Measurements from ENCODE around the gene LTBP1.
A peak's percentile ranks its signal among the peaks of the same experiment; 100 is the strongest.

The LTBP1 gene

DNA sequence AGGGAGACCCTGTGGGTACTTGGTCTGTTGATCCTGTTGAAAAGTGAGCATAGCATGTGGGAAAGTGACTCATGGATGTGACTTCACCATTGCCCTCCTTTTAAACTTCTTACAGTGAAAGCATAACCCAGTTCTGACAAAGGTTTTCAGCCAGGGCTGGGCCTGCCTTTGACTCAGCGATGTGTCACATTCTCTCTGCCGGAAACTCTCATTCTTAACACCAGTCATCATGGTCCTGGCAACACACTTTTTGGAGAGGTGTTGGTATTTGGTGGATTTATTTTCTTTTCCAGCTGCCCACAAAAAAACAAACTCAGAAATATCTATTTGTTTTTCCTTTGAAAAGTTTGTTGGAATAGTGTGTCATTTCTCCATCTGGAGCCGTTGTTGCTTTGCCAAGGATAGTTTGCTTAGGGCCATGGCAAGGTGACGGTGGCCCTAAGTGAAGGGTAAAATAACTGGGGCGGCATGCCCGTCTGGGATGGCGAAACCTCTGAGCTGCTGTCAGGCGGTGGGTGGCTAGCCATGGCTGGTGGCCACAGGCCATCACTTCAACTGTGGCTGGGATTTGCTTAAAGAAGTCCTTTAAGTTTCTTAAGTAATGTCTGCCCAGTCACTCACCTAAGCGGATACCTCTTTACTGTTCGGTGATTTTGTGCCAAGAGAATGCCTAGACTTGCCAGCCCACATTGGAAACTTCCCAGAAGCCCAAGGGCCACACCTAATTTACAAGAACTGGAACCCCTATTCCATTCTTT is 123.3 kb downstream of the LTBP1 start:
- Histone ChIP-seq H3K4ac (ENCODE audit: low read depth, low read length) (no peak overlapping the region), H4K5ac (ENCODE audit: low read length) (no peak overlapping the region), H2BK120ac (ENCODE audit: low read depth, low read length) (no peak overlapping the region), H3K4me3 (ENCODE audit: low read length) (no peak overlapping the region), H3K4me1 (ENCODE audit: control insufficient read depth, low read depth, low read length) (no peaks in the 10 kb centered on the region), H2BK15ac (replicated peaks; ENCODE audit: low read depth) (no peak overlapping the region), H3K4me2 (ENCODE audit: low read length) (no peak overlapping the region), H3K79me2 (ENCODE audit: control insufficient read depth, insufficient read depth, low read length) (no peaks in the 10 kb centered on the region), H2AK5ac (ENCODE audit: low read length) (no peak overlapping the region), H3K36me3 (ENCODE audit: control insufficient read depth, insufficient read depth, low read length) (no peaks in the 10 kb centered on the region), H3K9ac (ENCODE audit: low read length) (no peak overlapping the region), H3K18ac (ENCODE audit: low read length) (no peak overlapping the region), H4K8ac (ENCODE audit: low read depth, low read length) (no peak overlapping the region), H3K56ac (ENCODE audit: low read length) (no peak overlapping the region), H3K79me1 (ENCODE audit: low read length) (no peaks in the 10 kb centered on the region), H3K27me3 (ENCODE audit: insufficient read depth, low read length, poor library complexity) (no peaks in the 10 kb centered on the region), H3K23ac (ENCODE audit: low read length) (no peak overlapping the region), H3K27ac (ENCODE audit: low read depth, low read length) (no peak overlapping the region), H2BK5ac (ENCODE audit: low read length) (no peak overlapping the region)
- WGBS (ENCODE audit: extremely low coverage, insufficient coverage, low lambda C conversion rate) = no CpG with 5 or more reads among the region's 10 CpGs
- DNase-seq = peak; percentile 84

DNA sequence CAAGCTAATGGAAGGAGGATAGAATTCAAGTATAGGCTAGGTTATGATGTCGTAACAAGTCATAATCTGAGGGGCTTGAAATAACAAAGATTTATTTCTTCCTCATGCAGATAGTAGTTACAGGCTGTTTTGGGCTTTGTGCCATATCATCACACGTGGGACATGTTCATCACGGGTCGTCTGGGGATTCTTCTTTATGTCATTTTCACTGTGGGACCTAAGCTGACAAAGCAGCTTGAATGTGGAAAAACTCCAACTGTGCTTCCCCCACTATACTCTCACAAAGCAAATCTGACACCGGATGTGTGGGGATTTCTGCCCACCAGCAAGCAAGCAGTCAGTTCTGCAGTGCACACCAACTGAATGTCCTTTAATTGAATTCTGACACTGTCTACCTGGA is 124.8 kb downstream of the LTBP1 start:
- no CpG with 5 or more reads among the region's 5 CpGs for WGBS (ENCODE audit: extremely low coverage, insufficient coverage, low lambda C conversion rate)
- H4K8ac ChIP-seq (ENCODE audit: low read depth, low read length) = no peak overlapping the region
- H3K56ac ChIP-seq (ENCODE audit: low read length) = no peak overlapping the region

DNA sequence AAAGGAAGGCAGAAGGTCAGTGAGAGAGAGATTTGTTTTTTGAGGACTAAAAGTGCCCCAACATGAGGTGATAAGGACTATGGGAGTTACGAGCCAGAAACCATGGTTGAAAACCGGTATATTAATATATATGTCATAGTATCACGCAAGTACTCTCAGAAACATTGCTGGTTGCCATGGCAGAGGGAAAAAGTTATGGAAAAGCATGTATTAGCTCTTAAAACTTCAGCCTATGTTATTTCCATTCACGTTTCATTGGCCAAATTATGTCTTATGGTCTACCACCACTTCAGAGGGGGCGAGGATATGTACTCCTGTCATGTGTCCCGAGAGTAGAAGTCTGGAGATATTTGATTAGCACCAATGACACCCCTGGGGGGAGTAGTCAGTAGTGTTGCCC is 125.9 kb downstream of the LTBP1 start:
- Histone ChIP-seq H3K23ac (ENCODE audit: low read length) (no peak overlapping the region), H3K27me3 (ENCODE audit: insufficient read depth, low read length, poor library complexity) (no peaks in the 10 kb centered on the region), H3K4me3 (ENCODE audit: low read length) (no peak overlapping the region), H2BK15ac (replicated peaks; ENCODE audit: low read depth) (no peak overlapping the region), H4K8ac (ENCODE audit: low read depth, low read length) (no peak overlapping the region), H3K4ac (ENCODE audit: low read depth, low read length) (no peak overlapping the region), H3K36me3 (ENCODE audit: control insufficient read depth, insufficient read depth, low read length) (no peaks in the 10 kb centered on the region), H3K56ac (ENCODE audit: low read length) (no peak overlapping the region), H2BK120ac (ENCODE audit: low read depth, low read length) (no peak overlapping the region), H3K79me2 (ENCODE audit: control insufficient read depth, insufficient read depth, low read length) (no peaks in the 10 kb centered on the region), H3K27ac (ENCODE audit: low read depth, low read length) (no peak overlapping the region), H3K18ac (ENCODE audit: low read length) (no peak overlapping the region), H3K4me1 (ENCODE audit: control insufficient read depth, low read depth, low read length) (no peaks in the 10 kb centered on the region), H3K79me1 (ENCODE audit: low read length) (no peaks in the 10 kb centered on the region), H2AK5ac (ENCODE audit: low read length) (no peak overlapping the region), H2BK5ac (ENCODE audit: low read length) (no peak overlapping the region), H3K4me2 (ENCODE audit: low read length) (no peak overlapping the region), H3K9ac (ENCODE audit: low read length) (no peak overlapping the region), H4K5ac (ENCODE audit: low read length) (no peak overlapping the region)
- WGBS (ENCODE audit: extremely low coverage, insufficient coverage, low lambda C conversion rate) = no CpG with 5 or more reads among the region's 6 CpGs
- no peak for DNase-seq

More for the DNA sequence above, 124.8 kb downstream of the LTBP1 start:
- Histone ChIP-seq H2BK120ac (ENCODE audit: low read depth, low read length) (no peak overlapping the region), H3K23ac (ENCODE audit: low read length) (no peak overlapping the region), H2AK5ac (ENCODE audit: low read length) (no peak overlapping the region), H3K79me1 (ENCODE audit: low read length) (no peaks in the 10 kb centered on the region), H2BK5ac (ENCODE audit: low read length) (no peak overlapping the region), H3K9ac (ENCODE audit: low read length) (no peak overlapping the region), H3K18ac (ENCODE audit: low read length) (no peak overlapping the region), H3K4me2 (ENCODE audit: low read length) (no peak overlapping the region), H3K27me3 (ENCODE audit: insufficient read depth, low read length, poor library complexity) (no peaks in the 10 kb centered on the region), H3K36me3 (ENCODE audit: control insufficient read depth, insufficient read depth, low read length) (no peaks in the 10 kb centered on the region), H3K27ac (ENCODE audit: low read depth, low read length) (no peak overlapping the region), H3K4ac (ENCODE audit: low read depth, low read length) (no peak overlapping the region), H3K4me3 (ENCODE audit: low read length) (no peak overlapping the region), H2BK15ac (replicated peaks; ENCODE audit: low read depth) (no peak overlapping the region), H3K4me1 (ENCODE audit: control insufficient read depth, low read depth, low read length) (no peaks in the 10 kb centered on the region), H3K79me2 (ENCODE audit: control insufficient read depth, insufficient read depth, low read length) (no peaks in the 10 kb centered on the region), H4K5ac (ENCODE audit: low read length) (no peak overlapping the region)
- no peak for DNase-seq

DNA sequence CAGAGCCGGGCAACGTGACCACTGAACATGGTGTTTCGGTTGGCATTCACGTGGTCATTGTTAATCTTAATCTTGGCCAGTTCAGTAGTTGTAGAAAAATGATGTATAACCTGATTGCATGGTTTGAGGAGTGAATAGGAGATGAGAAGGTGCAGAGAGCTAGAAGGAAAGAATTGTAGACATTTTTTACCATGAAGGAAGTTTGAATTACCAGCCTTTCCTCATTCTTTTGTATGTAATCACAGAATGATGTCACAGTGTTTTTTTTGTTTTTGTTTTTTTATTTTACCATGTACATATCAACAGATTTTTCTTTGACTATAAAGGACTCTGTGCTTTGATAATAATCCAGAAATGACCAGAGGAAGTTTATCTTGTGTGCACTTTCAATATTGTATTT is 126.3 kb downstream of the LTBP1 start:
- no peak overlapping the region for H3K27ac ChIP-seq (ENCODE audit: low read depth, low read length)

DNA sequence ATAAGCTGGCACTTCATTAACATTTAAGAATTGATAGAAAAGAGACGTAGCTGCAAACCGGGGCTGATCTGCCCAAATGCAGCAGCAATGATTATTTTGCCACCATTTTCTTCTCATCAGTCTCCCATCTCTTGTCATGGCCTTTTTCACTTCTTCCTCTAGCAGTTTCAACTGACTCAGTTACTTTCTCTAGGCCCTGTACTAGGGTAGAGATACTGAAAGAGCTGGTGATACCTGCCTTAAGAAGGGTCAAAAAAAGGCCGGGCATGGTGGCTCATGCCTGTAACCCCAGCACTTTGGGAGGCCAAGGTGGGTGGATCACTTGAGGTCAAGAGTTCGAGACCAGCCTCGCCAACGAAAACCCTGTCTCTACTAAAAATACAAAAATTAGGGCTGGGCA is 127.4 kb downstream of the LTBP1 start:
- Histone ChIP-seq H2BK5ac (ENCODE audit: low read length) (no peak overlapping the region), H3K23ac (ENCODE audit: low read length) (no peak overlapping the region), H4K8ac (ENCODE audit: low read depth, low read length) (no peak overlapping the region), H3K27ac (ENCODE audit: low read depth, low read length) (no peak overlapping the region), H2BK120ac (ENCODE audit: low read depth, low read length) (no peak overlapping the region), H3K9ac (ENCODE audit: low read length) (no peak overlapping the region), H3K27me3 (ENCODE audit: insufficient read depth, low read length, poor library complexity) (no peaks in the 10 kb centered on the region), H2AK5ac (ENCODE audit: low read length) (no peak overlapping the region), H4K5ac (ENCODE audit: low read length) (no peak overlapping the region), H3K4me1 (ENCODE audit: control insufficient read depth, low read depth, low read length) (no peaks in the 10 kb centered on the region), H2BK15ac (replicated peaks; ENCODE audit: low read depth) (no peak overlapping the region), H3K18ac (ENCODE audit: low read length) (no peak overlapping the region), H3K56ac (ENCODE audit: low read length) (no peak overlapping the region), H3K4me2 (ENCODE audit: low read length) (no peak overlapping the region), H3K4me3 (ENCODE audit: low read length) (no peak overlapping the region), H3K79me2 (ENCODE audit: control insufficient read depth, insufficient read depth, low read length) (no peaks in the 10 kb centered on the region), H3K4ac (ENCODE audit: low read depth, low read length) (no peak overlapping the region), H3K79me1 (ENCODE audit: low read length) (no peaks in the 10 kb centered on the region), H3K36me3 (ENCODE audit: control insufficient read depth, insufficient read depth, low read length) (no peaks in the 10 kb centered on the region)
- DNase-seq = no peak
- WGBS (ENCODE audit: extremely low coverage, insufficient coverage, low lambda C conversion rate) = no CpG with 5 or more reads among the region's 6 CpGs

More for the DNA sequence above, 126.3 kb downstream of the LTBP1 start:
- no peaks in the 10 kb centered on the region for H3K4me1 ChIP-seq (ENCODE audit: control insufficient read depth, low read depth, low read length)
- H4K5ac ChIP-seq (ENCODE audit: low read length) = no peak overlapping the region
- no CpG with 5 or more reads among the region's 4 CpGs for WGBS (ENCODE audit: extremely low coverage, insufficient coverage, low lambda C conversion rate)
- no peaks in the 10 kb centered on the region for H3K36me3 ChIP-seq (ENCODE audit: control insufficient read depth, insufficient read depth, low read length)
- no peaks in the 10 kb centered on the region for H3K79me1 ChIP-seq (ENCODE audit: low read length)
- H3K4me3 ChIP-seq (ENCODE audit: low read length) = no peak overlapping the region
- H3K56ac ChIP-seq (ENCODE audit: low read length) = no peak overlapping the region
- no peak overlapping the region for H3K4ac ChIP-seq (ENCODE audit: low read depth, low read length)
- H2BK5ac ChIP-seq (ENCODE audit: low read length) = no peak overlapping the region
- no peak overlapping the region for H2BK120ac ChIP-seq (ENCODE audit: low read depth, low read length)
- no peak for DNase-seq
- H3K23ac ChIP-seq (ENCODE audit: low read length) = no peak overlapping the region
- H2AK5ac ChIP-seq (ENCODE audit: low read length) = no peak overlapping the region
- H3K18ac ChIP-seq (ENCODE audit: low read length) = no peak overlapping the region
- H2BK15ac ChIP-seq (replicated peaks; ENCODE audit: low read depth) = no peak overlapping the region
- H3K9ac ChIP-seq (ENCODE audit: low read length) = no peak overlapping the region
- H4K8ac ChIP-seq (ENCODE audit: low read depth, low read length) = no peak overlapping the region
- H3K79me2 ChIP-seq (ENCODE audit: control insufficient read depth, insufficient read depth, low read length) = no peaks in the 10 kb centered on the region
- no peaks in the 10 kb centered on the region for H3K27me3 ChIP-seq (ENCODE audit: insufficient read depth, low read length, poor library complexity)
- H3K4me2 ChIP-seq (ENCODE audit: low read length) = no peak overlapping the region

DNA sequence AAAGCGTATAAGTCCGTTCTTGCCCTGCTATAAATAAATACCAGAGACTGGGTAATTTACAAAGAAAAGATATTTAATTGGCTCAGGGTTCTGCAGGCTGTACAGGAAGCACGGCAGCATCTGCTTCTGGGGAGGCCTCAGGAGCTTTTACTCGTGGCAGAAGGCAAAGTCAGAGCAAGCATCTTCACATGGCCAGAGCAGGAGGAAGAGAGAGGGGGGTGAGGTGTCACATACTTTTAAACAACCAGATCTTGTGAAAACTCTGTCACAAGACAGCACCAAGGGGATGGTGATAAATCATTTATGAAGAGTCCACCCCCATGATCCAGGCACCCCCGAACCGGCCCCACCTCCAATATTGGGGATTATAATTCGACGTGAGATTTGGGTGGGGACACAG is 130.6 kb downstream of the LTBP1 start:
- no peak overlapping the region for H3K18ac ChIP-seq (ENCODE audit: low read length)
- no peak for DNase-seq
- H3K27ac ChIP-seq (ENCODE audit: low read depth, low read length) = no peak overlapping the region
- no peaks in the 10 kb centered on the region for H3K27me3 ChIP-seq (ENCODE audit: insufficient read depth, low read length, poor library complexity)
- H2BK5ac ChIP-seq (ENCODE audit: low read length) = no peak overlapping the region
- H3K9ac ChIP-seq (ENCODE audit: low read length) = no peak overlapping the region
- no peaks in the 10 kb centered on the region for H3K4me1 ChIP-seq (ENCODE audit: control insufficient read depth, low read depth, low read length)
- H2BK120ac ChIP-seq (ENCODE audit: low read depth, low read length) = no peak overlapping the region
- H2BK15ac ChIP-seq (replicated peaks; ENCODE audit: low read depth) = no peak overlapping the region
- H2AK5ac ChIP-seq (ENCODE audit: low read length) = no peak overlapping the region
- H3K56ac ChIP-seq (ENCODE audit: low read length) = no peak overlapping the region
- H3K79me2 ChIP-seq (ENCODE audit: control insufficient read depth, insufficient read depth, low read length) = no peaks in the 10 kb centered on the region
- no peaks in the 10 kb centered on the region for H3K36me3 ChIP-seq (ENCODE audit: control insufficient read depth, insufficient read depth, low read length)
- no peak overlapping the region for H4K8ac ChIP-seq (ENCODE audit: low read depth, low read length)
- no peak overlapping the region for H3K23ac ChIP-seq (ENCODE audit: low read length)
- H3K4ac ChIP-seq (ENCODE audit: low read depth, low read length) = no peak overlapping the region
- no peaks in the 10 kb centered on the region for H3K79me1 ChIP-seq (ENCODE audit: low read length)
- no peak overlapping the region for H4K5ac ChIP-seq (ENCODE audit: low read length)
- no CpG with 5 or more reads among the region's 8 CpGs for WGBS (ENCODE audit: extremely low coverage, insufficient coverage, low lambda C conversion rate)
- H3K4me2 ChIP-seq (ENCODE audit: low read length) = no peak overlapping the region
- H3K4me3 ChIP-seq (ENCODE audit: low read length) = no peak overlapping the region

All from mesendoderm (in vitro differentiated cells).